K562 (cell line): ENCODE data around the gene LRFN2. TPM values are rescaled to one million over a fixed set of nuclear protein-coding genes. Genes with fewer than 3 reads are reported as not detected.

Source experiments
- ATAC-seq: fragments of 200-7000 bp; cut with Tn5 transposase; 3 replicates; pipeline ENCODE4 v1.9.1; 2020; ENCODE audit warnings: moderate library complexity
- BruUV-seq: library from RNA; stranded (reverse); fragments of 400-500 nt; replicated peaks from 2 replicates; lab custom pipeline; 2021; lab: Mats Ljungman, UMichigan
- CTCF ChIA-PET: fragments of 300-600 bp; formaldehyde crosslinking; extraction: SDS; loops from one replicate; lab custom pipeline; 2021; ENCODE audit warnings: low intra/inter-chr PET ratio; lab: Yijun Ruan, JAX
- POLR2A ChIA-PET: fragments of 300-600, 350-650 bp; sonication (Branson Sonifier 250); formaldehyde crosslinking; extraction: SDS; loops from one replicate; lab custom pipeline; 2021; ENCODE audit warnings: antibody characterized with exemption, inconsistent platforms; lab: Yijun Ruan, JAX
- DNase-seq, 4 experiments: peaks; one replicate each; pipeline versions ENCODE4 v3.0.0 to v3.0.0-alpha.2; 2011 to 2018; ENCODE audit warnings: low spot score in 3 of 4, mixed read lengths in 3 of 4; ENCODE audit errors: extremely low read depth in 1 of 4
- FAIRE-seq: peaks from 2 replicates; lab custom pipeline; 2011; peaks lifted over from hg19 to GRCh38; lab: Jason Lieb, UNC
- H2AFZ ChIP-seq: 2 replicates; pipeline ENCODE4 v1.6.0; 2011; ENCODE audit warnings: low read depth, low read length, control low read depth, inconsistent platforms
- H3K27ac ChIP-seq: fragments of 200-600 bp; 3 replicates; pipeline ENCODE4 v1.8.0; 2011; ENCODE audit warnings: low read depth, mild to moderate bottlenecking, control low read depth, inconsistent platforms, low read length, moderate library complexity, mixed read lengths; ENCODE audit errors: extremely low read depth
- H3K27me3 ChIP-seq, 2 experiments: fragments of 300-600 bp in 1 of 2; 2 replicates in 1 of 2; 3 replicates in 1 of 2; pipeline versions ENCODE4 v1.6.0 to v1.8.0; 2011; ENCODE audit warnings: inconsistent platforms in 2 of 2, low read length in 2 of 2, mild to moderate bottlenecking in 1 of 2, mixed read lengths in 1 of 2, moderate library complexity in 1 of 2; ENCODE audit not compliant: control insufficient read depth in 2 of 2, insufficient read depth in 2 of 2
- H3K36me3 ChIP-seq: fragments of 300-600 bp; 3 replicates; pipeline ENCODE4 v1.8.0; 2011; ENCODE audit warnings: mild to moderate bottlenecking, low read length, inconsistent platforms; ENCODE audit not compliant: control insufficient read depth, insufficient read depth
- H3K4me1 ChIP-seq, 2 experiments: fragments of 200-600 bp in 1 of 2; replicated peaks in 1 of 2; 2 replicates in 1 of 2; 3 replicates in 1 of 2; pipeline versions ENCODE4 v1.5.1 to v1.8.0; 2011; ENCODE audit warnings: inconsistent platforms in 2 of 2, low read length in 2 of 2, mild to moderate bottlenecking in 1 of 2, mixed read lengths in 1 of 2, moderate library complexity in 1 of 2; ENCODE audit not compliant: control insufficient read depth in 2 of 2, insufficient read depth in 2 of 2
- H3K4me2 ChIP-seq: 2 replicates; pipeline ENCODE4 v1.6.1; 2011; ENCODE audit warnings: low read length, control low read depth, inconsistent platforms, mixed read lengths; ENCODE audit not compliant: insufficient read depth
- H3K4me3 ChIP-seq: fragments of 200-600 bp; sonication (generic), shearing (Covaris generic); 2 replicates; pipeline ENCODE4 v1.5.1; 2016; ENCODE audit warnings: control low read depth, inconsistent platforms
- H3K79me2 ChIP-seq: fragments of 200-600 bp; 3 replicates; pipeline ENCODE4 v1.8.0; 2011; ENCODE audit warnings: low read length, inconsistent platforms; ENCODE audit not compliant: control insufficient read depth, insufficient read depth
- H3K9ac ChIP-seq, 2 experiments: 2 replicates each; pipeline versions ENCODE4 v1.6.0 to v1.6.1; 2011; ENCODE audit warnings: low read depth in 2 of 2, low read length in 2 of 2, control low read depth in 1 of 2, inconsistent platforms in 1 of 2, mild to moderate bottlenecking in 1 of 2, mixed read lengths in 1 of 2; ENCODE audit not compliant: insufficient read depth in 1 of 2
- H3K9me1 ChIP-seq: one replicate; pipeline ENCODE4 v1.6.0; 2011; ENCODE audit warnings: inconsistent platforms, mild to moderate bottlenecking, low read length, moderate library complexity; ENCODE audit not compliant: control insufficient read depth, insufficient read depth
- H3K9me3 ChIP-seq: replicated peaks from 2 replicates; pipeline ENCODE4 v1.5.1; 2011; ENCODE audit warnings: low read depth, low read length, inconsistent platforms; ENCODE audit not compliant: control insufficient read depth, insufficient read depth
- H4K20me1 ChIP-seq: replicated peaks from 2 replicates; pipeline ENCODE4 v1.6.1; 2011; ENCODE audit warnings: low read length, inconsistent platforms, mixed read lengths; ENCODE audit not compliant: control insufficient read depth, insufficient read depth
- ZBTB2 ChIP-seq: fragments of 450-650 bp; IDR thresholded peaks from 2 replicates; pipeline ENCODE4 v1.6.1; 2016; ENCODE audit warnings: antibody characterized with exemption
- ZBTB43 ChIP-seq: sonication (generic); formaldehyde crosslinking; IDR thresholded peaks from 2 replicates; pipeline ENCODE4 v1.8.0; 2023; ENCODE audit warnings: mild to moderate bottlenecking, missing genetic modification reagents
- ZBTB5 ChIP-seq: fragments of 450-650 bp; IDR thresholded peaks from 2 replicates; pipeline ENCODE4 v1.6.1; 2017; ENCODE audit warnings: antibody characterized with exemption
- WGBS: fragments of 100-300 bp; shearing (Covaris generic); methylation state at CpG from one replicate; pipeline ENCODE4 v1.1.6; 2016; ENCODE audit warnings: low coverage, mixed read lengths; ENCODE audit not compliant: insufficient coverage; ENCODE audit errors: missing lambda C conversion rate; 5-methylcytosine and 5-hydroxymethylcytosine counted together
- in situ Hi-C: fragments of 300-500 bp; cut with MboI; formaldehyde crosslinking; loops from 4 replicates; pipeline ENCODE4 v1.15.0; 2018; ENCODE audit warnings: inconsistent platforms, mixed read lengths
- intact Hi-C: fragments of 100-400 bp; cut with micrococcal nuclease; formaldehyde crosslinking; loops from 2 replicates; pipeline ENCODE4 v1.14.2; 2022
- polyA plus RNA-seq, 8 experiments: library from polyadenylated mRNA; depleted of rRNA in 4 of 8; stranded (reverse) in 5 of 8; unstranded in 3 of 8; fragments of >200 nt; fragmentation: Nextera tagmentation in 2 of 8; fragmentation: Illumina TruSeq in 1 of 8; extraction: Ambion mirVana in 2 of 8; extraction: Trizol in 1 of 8; gene quantifications; 2 replicates each; pipeline versions ENCODE4 v1.2.1 to v1.2.3, GENCODE V29; 2011 to 2014; ENCODE audit warnings: inconsistent platforms in 1 of 8, missing spikeins in 1 of 8
- total RNA-seq, 7 experiments: library from RNA; depleted of rRNA in 6 of 7; stranded (reverse); fragments of >200 nt in 6 of 7; fragmentation: Illumina TruSeq in 2 of 7; extraction: Trizol in 2 of 7; gene quantifications; 2 replicates each; pipeline versions ENCODE4 v1.2.1 to v1.2.3, GENCODE V29; 2011 to 2021; ENCODE audit warnings: low replicate concordance in 1 of 7

Gene LRFN2
- total and polyA plus RNA-seq, 9 of the 15 experiments (the other 6 are each of a cell fraction or from before 2014, with no cell fraction given) = not detected

GRCh38 chr6:40563111-40563510, 24.1 kb downstream of the LRFN2 start (continued):
- TF ChIP-seq ZBTB43 (CRISPR knock-in tag) = no peak

DNA sequence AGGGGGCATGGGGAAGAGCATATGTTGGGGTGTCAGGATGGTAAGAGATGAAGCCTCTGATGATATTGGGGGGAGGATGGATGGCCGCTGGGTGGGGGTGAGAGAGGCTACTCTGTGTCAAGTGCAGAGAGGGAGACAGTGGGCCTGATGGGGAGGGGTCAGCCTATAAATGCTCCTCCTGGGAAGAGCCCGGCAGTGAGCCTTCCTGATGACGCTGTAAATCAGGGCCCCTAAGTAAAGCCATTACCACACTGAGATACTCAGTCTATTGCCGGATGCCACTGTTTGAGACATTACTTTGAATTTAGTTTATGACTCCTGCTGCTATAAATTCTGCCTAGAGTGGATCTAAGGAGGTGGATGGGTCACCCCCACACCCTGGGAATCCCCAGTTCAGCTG, 28.1 kb downstream of the LRFN2 start:
- Histone ChIP-seq H3K9me3 (no peaks in the 10 kb centered on the region), H3K4me1 (no peaks in the 10 kb centered on the region), H3K9me1 (no peaks in the 10 kb centered on the region), H3K4me2 (no peak overlapping the region), H4K20me1 (0 out of 2 replicates have a peak, but pooled peaks cover 1% of the 10 kb centered on the region), H3K36me3 (no peaks in the 10 kb centered on the region), H3K4me3 (no peak overlapping the region), H3K79me2 (no peaks in the 10 kb centered on the region), H2AFZ (no peak overlapping the region), H3K27me3 (peaks cover 0 to 10% of the 10 kb centered on the region in 2 experiments; a peak in 2 of 5 replicates), H3K27ac (no peak overlapping the region), H3K9ac (no peak overlapping the region)
- ChIA-PET POLR2A (interaction anchor here (1.2 kb wide), 1 partner anchor 17 kb away, joined by 3 read pairs; no protein-coding TSS in a partner anchor), CTCF (no interaction called here)
- 0% methylated on average over 4 of the region's 4 CpGs for whole genome bisulfite sequencing
- intact Hi-C loops (no loop called here), in situ Hi-C loops (no loop called here)
- FAIRE-seq (no peak), DNase-seq (no peak), ATAC-seq (no peak)
- no TSS peak for BruUV-seq
- TF ChIP-seq ZBTB2 = no peak
- TF ChIP-seq ZBTB5 = no peak
